ENCODE results near the gene KRT79.

DNA sequence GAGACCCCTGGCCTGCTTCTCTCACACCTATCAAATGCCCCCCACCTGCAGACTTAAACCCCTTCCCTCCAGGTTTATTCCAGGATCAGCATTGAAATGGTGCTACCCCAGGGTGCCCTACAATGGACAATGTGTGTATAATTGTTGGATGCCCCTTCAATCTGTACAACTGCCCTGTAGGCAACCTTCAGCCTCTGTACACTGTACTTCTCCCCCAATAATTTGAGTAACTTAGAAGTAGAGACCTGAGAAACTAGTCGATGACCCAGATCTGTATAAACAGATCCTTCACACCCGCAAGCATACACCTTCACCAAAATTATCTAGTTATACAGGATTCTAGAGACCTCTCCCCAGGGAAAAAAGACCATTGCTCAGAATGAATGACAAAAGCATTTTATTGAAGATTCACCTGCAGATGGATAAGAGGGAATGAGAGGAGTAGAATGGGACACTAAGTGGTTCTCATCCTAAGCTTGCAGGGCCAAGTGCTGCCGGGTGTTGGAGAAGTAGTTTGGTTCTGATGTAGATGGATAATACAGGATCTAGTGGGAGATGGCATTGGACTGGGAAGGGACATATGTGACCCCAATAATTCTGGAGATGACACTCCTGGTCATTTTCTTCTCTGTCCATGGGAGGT is 27.8 kb downstream of the KRT79 start:
- TF ChIP-seq RARB (CRISPR knock-in tag; IDR thresholded peaks at IDR 0.05) (no peak), ZNF70 (CRISPR knock-in tag; IDR thresholded peaks at IDR 0.05) (no peak), TOX (CRISPR knock-in tag; IDR thresholded peaks at IDR 0.05; ENCODE audit: borderline replicate concordance) (no peak)

All from SK-N-SH treated with all-trans-retinoic acid at 6 μM for 48 hours (cell line).